GM12878 (cell line): Measurements from ENCODE around the gene GPR68.

Experiments used
- CBX3 ChIP-seq: fragments of 200-600 bp; sonication (generic); IDR thresholded peaks from 2 replicates; pipeline ENCODE4 v1.6.1; 2016; ENCODE audit warnings: low read depth, borderline replicate concordance
- CTCF ChIP-seq, 3 experiments: IDR thresholded peaks in 2 of 3; conservative IDR thresholded peaks in 1 of 3; 2 replicates each; pipeline ENCODE4 v1.5.1; 2011; ENCODE audit warnings: low read depth in 3 of 3, low read length in 3 of 3, mild to moderate bottlenecking in 3 of 3, control low read depth in 2 of 3, moderate library complexity in 2 of 3, inconsistent platforms in 1 of 3, mixed read lengths in 1 of 3; ENCODE audit not compliant: control insufficient read depth in 2 of 3, insufficient read depth in 1 of 3; ENCODE audit errors: extremely low read depth in 1 of 3
- POLR2A ChIP-seq: IDR thresholded peaks from 2 replicates; pipeline ENCODE4 v1.6.1; 2011; ENCODE audit warnings: low read depth, mild to moderate bottlenecking, low read length

GRCh38 chr14:91279354-91279753, 34.9 kb upstream of the GPR68 start:
- TF ChIP-seq CTCF (IDR thresholded peaks at IDR 0.05 in 2 of 3, conservative IDR thresholded peaks at IDR 0.05 in 1 of 3; ENCODE audit: control insufficient read depth in 2 of 3, extremely low read depth in 1 of 3, insufficient read depth in 1 of 3, low read depth in 3 of 3, low read length in 3 of 3) (no peak), POLR2A (no peak), CBX3 (no peak)
